Trophoblast cell (in vitro differentiated cells and primary cell): Measurements from ENCODE around the gene CHST3.

Experiments used
- DNase-seq, 2 donors: peaks; one replicate each; pipeline ENCODE4 v3.0.0-alpha.2; 2016
- H2AFZ ChIP-seq: 2 replicates; pipeline ENCODE4 v1.6.1; 2013; ENCODE audit warnings: low read length, moderate library complexity, mild to moderate bottlenecking; ENCODE audit not compliant: insufficient read depth, poor library complexity
- H2AK5ac ChIP-seq: 2 replicates; pipeline ENCODE4 v1.6.1; 2013; ENCODE audit warnings: mild to moderate bottlenecking, low read length
- H2BK120ac ChIP-seq: 2 replicates; pipeline ENCODE4 v1.6.1; 2013; ENCODE audit warnings: low read length, mild to moderate bottlenecking, moderate library complexity; ENCODE audit not compliant: insufficient read depth, poor library complexity
- H2BK12ac ChIP-seq: 2 replicates; pipeline ENCODE4 v1.6.1; 2013; ENCODE audit warnings: mild to moderate bottlenecking, low read length, moderate library complexity
- H2BK5ac ChIP-seq: 2 replicates; pipeline ENCODE4 v1.6.1; 2013; ENCODE audit warnings: low read length, low read depth, moderate library complexity, mild to moderate bottlenecking; ENCODE audit not compliant: poor library complexity
- H3K14ac ChIP-seq: 2 replicates; pipeline ENCODE4 v1.6.1; 2013; ENCODE audit warnings: mild to moderate bottlenecking, low read length
- H3K18ac ChIP-seq: 2 replicates; pipeline ENCODE4 v1.6.1; 2013; ENCODE audit warnings: mild to moderate bottlenecking, low read length
- H3K23ac ChIP-seq: 2 replicates; pipeline ENCODE4 v1.6.1; 2013; ENCODE audit warnings: low read length
- H3K27ac ChIP-seq: 2 replicates; pipeline ENCODE4 v1.5.1; 2013; ENCODE audit warnings: low read depth, mild to moderate bottlenecking, inconsistent platforms, low read length, moderate library complexity
- H3K27me3 ChIP-seq: 2 replicates; pipeline ENCODE4 v1.6.1; 2013; ENCODE audit warnings: inconsistent platforms, mild to moderate bottlenecking, low read length, moderate library complexity; ENCODE audit not compliant: insufficient read depth
- H3K36me3 ChIP-seq, 2 experiments: 1 replicate in 1 of 2; 2 replicates in 1 of 2; pipeline ENCODE4 v1.6.1; 2013; ENCODE audit warnings: low read length in 2 of 2, mild to moderate bottlenecking in 2 of 2, moderate library complexity in 1 of 2; ENCODE audit not compliant: insufficient read depth in 2 of 2, control insufficient read depth in 1 of 2
- H3K4ac ChIP-seq: 2 replicates; pipeline ENCODE4 v1.6.1; 2013; ENCODE audit warnings: low read depth, mild to moderate bottlenecking, low read length, moderate library complexity
- H3K4me1 ChIP-seq, 2 experiments: 1 replicate in 1 of 2; 2 replicates in 1 of 2; pipeline ENCODE4 v1.6.1; 2013; ENCODE audit warnings: low read length in 2 of 2, mild to moderate bottlenecking in 2 of 2, moderate library complexity in 1 of 2; ENCODE audit not compliant: insufficient read depth in 2 of 2, control insufficient read depth in 1 of 2
- H3K4me2 ChIP-seq: 2 replicates; pipeline ENCODE4 v1.6.1; 2013; ENCODE audit warnings: inconsistent platforms, mild to moderate bottlenecking, low read length, moderate library complexity
- H3K4me3 ChIP-seq: 2 replicates; pipeline ENCODE4 v1.5.1; 2013; ENCODE audit warnings: mild to moderate bottlenecking, low read depth, low read length, inconsistent platforms
- H3K79me1 ChIP-seq: one replicate; pipeline ENCODE4 v1.6.1; 2013; ENCODE audit warnings: low read length
- H3K79me2 ChIP-seq: 2 replicates; pipeline ENCODE4 v1.6.1; 2013; ENCODE audit warnings: low read length, mild to moderate bottlenecking; ENCODE audit not compliant: control insufficient read depth, insufficient read depth, poor library complexity
- H3K9ac ChIP-seq: 2 replicates; pipeline ENCODE4 v1.6.1; 2013; ENCODE audit warnings: mild to moderate bottlenecking, low read length
- H3K9me3 ChIP-seq: 2 replicates; pipeline ENCODE4 v1.6.1; 2013; ENCODE audit warnings: low read depth, mild to moderate bottlenecking, control low read depth, inconsistent platforms, low read length; ENCODE audit not compliant: insufficient read depth
- H4K12ac ChIP-seq: 2 replicates; pipeline ENCODE4 v1.6.1; 2013; ENCODE audit warnings: low read depth, mild to moderate bottlenecking, low read length, moderate library complexity
- H4K8ac ChIP-seq: 2 replicates; pipeline ENCODE4 v1.6.1; 2013; ENCODE audit warnings: low read depth, mild to moderate bottlenecking, low read length, moderate library complexity
- H4K91ac ChIP-seq: one replicate; pipeline ENCODE4 v1.6.1; 2013; ENCODE audit warnings: low read depth, mild to moderate bottlenecking, low read length, moderate library complexity
- WGBS: extraction: QIAGEN DNeasy Blood & Tissue Kit; methylation state at CpG from one replicate; pipeline ENCODE4 v1.1.7; 2013; ENCODE audit warnings: missing lambda C conversion rate; ENCODE audit not compliant: insufficient read length, insufficient coverage; ENCODE audit errors: extremely low coverage; 5-methylcytosine and 5-hydroxymethylcytosine counted together

The CHST3 gene

GRCh38 chr10:71950683-71951082 is 13.5 kb upstream of the CHST3 start:
- no peak overlapping the region for H3K27ac ChIP-seq
- no peak overlapping the region for H3K4ac ChIP-seq
- H2BK5ac ChIP-seq: no peak overlapping the region
- H2BK12ac ChIP-seq: no peak overlapping the region
- H3K79me2 ChIP-seq: no peaks in the 10 kb centered on the region
- WGBS: no CpG with 5 or more reads among the region's 6 CpGs
- no peak overlapping the region for H3K4me3 ChIP-seq
- DNase-seq: no peak
- no peak overlapping the region for H3K23ac ChIP-seq
- H3K18ac ChIP-seq: no peak overlapping the region
- no peak overlapping the region for H2AK5ac ChIP-seq
- H4K12ac ChIP-seq: no peak overlapping the region
- H3K27me3 ChIP-seq: no peaks in the 10 kb centered on the region
- no peak overlapping the region for H3K9ac ChIP-seq
- H3K14ac ChIP-seq: no peak overlapping the region
- H2AFZ ChIP-seq: no peak overlapping the region
- no peak overlapping the region for H2BK120ac ChIP-seq
- H3K79me1 ChIP-seq: no peaks in the 10 kb centered on the region
- H3K36me3 ChIP-seq: peaks cover 0 to 2% of the 10 kb centered on the region in 2 experiments
- no peak overlapping the region for H4K91ac ChIP-seq
- H4K8ac ChIP-seq: no peak overlapping the region
- H3K9me3 ChIP-seq: peaks cover 17% of the 10 kb centered on the region
- H3K4me1 ChIP-seq: peaks cover 6 to 15% of the 10 kb centered on the region in 2 experiments
- no peak overlapping the region for H3K4me2 ChIP-seq

GRCh38 chr10:71952745-71953144 is 11.4 kb upstream of the CHST3 start:
- no peak overlapping the region for H3K23ac ChIP-seq
- no peak overlapping the region for H2AFZ ChIP-seq
- no peak overlapping the region for H4K8ac ChIP-seq
- no peak overlapping the region for H3K27ac ChIP-seq
- H3K9ac ChIP-seq: no peak overlapping the region
- no peaks in the 10 kb centered on the region for H3K27me3 ChIP-seq
- no CpG with 5 or more reads among the region's 3 CpGs for WGBS
- H2BK120ac ChIP-seq: no peak overlapping the region
- no peak overlapping the region for H3K4me3 ChIP-seq
- H4K12ac ChIP-seq: no peak overlapping the region
- H4K91ac ChIP-seq: no peak overlapping the region
- H3K79me1 ChIP-seq: peaks cover 2% of the 10 kb centered on the region
- H3K9me3 ChIP-seq: peaks cover 11% of the 10 kb centered on the region
- no peak for DNase-seq
- no peak overlapping the region for H3K4ac ChIP-seq
- H3K79me2 ChIP-seq: no peaks in the 10 kb centered on the region
- no peak overlapping the region for H3K14ac ChIP-seq
- no peaks in the 10 kb centered on the region for H3K36me3 ChIP-seq
- H2BK5ac ChIP-seq: no peak overlapping the region
- H2AK5ac ChIP-seq: no peak overlapping the region
- H2BK12ac ChIP-seq: no peak overlapping the region
- H3K4me2 ChIP-seq: no peak overlapping the region
- peaks cover 14 to 19% of the 10 kb centered on the region in 2 experiments for H3K4me1 ChIP-seq
- no peak overlapping the region for H3K18ac ChIP-seq

GRCh38 chr10:71957546-71958275 is 6.5 kb upstream of the CHST3 start:
- no peak overlapping the region for H3K9ac ChIP-seq
- WGBS: no CpG with 5 or more reads among the region's 9 CpGs
- H3K79me1 ChIP-seq: peaks cover 2% of the 10 kb centered on the region
- no peak overlapping the region for H2BK5ac ChIP-seq
- no peak overlapping the region for H3K4me3 ChIP-seq
- H2AFZ ChIP-seq: no peak overlapping the region
- no peaks in the 10 kb centered on the region for H3K27me3 ChIP-seq
- no peak overlapping the region for H2BK120ac ChIP-seq
- H3K4ac ChIP-seq: no peak overlapping the region
- no peaks in the 10 kb centered on the region for H3K79me2 ChIP-seq
- no peak overlapping the region for H3K4me2 ChIP-seq
- peaks cover 6% of the 10 kb centered on the region for H3K9me3 ChIP-seq
- H4K8ac ChIP-seq: no peak overlapping the region
- no peaks in the 10 kb centered on the region for H3K36me3 ChIP-seq
- no peak overlapping the region for H2AK5ac ChIP-seq
- no peak overlapping the region for H4K12ac ChIP-seq
- no peak overlapping the region for H2BK12ac ChIP-seq
- H3K27ac ChIP-seq: no peak overlapping the region
- peaks cover 4 to 8% of the 10 kb centered on the region in 2 experiments for H3K4me1 ChIP-seq
- no peak overlapping the region for H3K14ac ChIP-seq
- H4K91ac ChIP-seq: no peak overlapping the region
- no peak overlapping the region for H3K23ac ChIP-seq
- H3K18ac ChIP-seq: no peak overlapping the region
- no peak for DNase-seq

- Histone ChIP-seq H2BK12ac (no peak overlapping the region), H3K4ac (no peak overlapping the region)
Observed at GRCh38 chr10:71959526-71959925, 4.7 kb upstream of the CHST3 start.

More at GRCh38 chr10:71959526-71959925, 4.7 kb upstream of the CHST3 start:
- Histone ChIP-seq H3K79me1 (peaks cover 15% of the 10 kb centered on the region), H3K4me1 (peaks cover 13 to 15% of the 10 kb centered on the region in 2 experiments), H4K12ac (no peak overlapping the region), H3K36me3 (no peaks in the 10 kb centered on the region), H2AFZ (no peak overlapping the region), H3K27ac (no peak overlapping the region), H2BK5ac (no peak overlapping the region), H3K79me2 (peaks cover 9% of the 10 kb centered on the region), H3K4me2 (no peak overlapping the region), H3K18ac (no peak overlapping the region), H3K4me3 (no peak overlapping the region), H2AK5ac (no peak overlapping the region), H4K91ac (no peak overlapping the region), H2BK120ac (no peak overlapping the region), H3K9ac (no peak overlapping the region), H3K23ac (no peak overlapping the region), H3K27me3 (no peaks in the 10 kb centered on the region), H4K8ac (no peak overlapping the region), H3K9me3 (peaks cover 6% of the 10 kb centered on the region), H3K14ac (no peak overlapping the region)
- peak; percentile 48 to 82 for DNase-seq
- WGBS: no CpG with 5 or more reads among the region's 3 CpGs
